Measurements from ENCODE around the gene OR2D3.
"Not testable (repeated sequence)": the region's sequence is repeated elsewhere in the genome, so short reads cannot be mapped to it uniquely, and the experiment has no call there.

The OR2D3 gene

GRCh38 chr11:6920702-6921101 is at the start of gene OR2D3:
TSS of gene OR2D3 (plus strand) at chr11:6921002. CDS start at chr11:6921002, 0 bp downstream.
- no peak for TF ChIP-seq CTCF (IDR thresholded peaks at IDR 0.05; ENCODE audit: low read length, missing control alignments)
- no peak for DNase-seq (ENCODE audit: low read depth)
- H3K4me3 ChIP-seq (replicated peaks; ENCODE audit: low read depth, low read length): no peak within 1 kb of the TSS

- no peak for DNase-seq (ENCODE audit: low read depth)
- TF ChIP-seq CTCF (IDR thresholded peaks at IDR 0.05; ENCODE audit: low read length, missing control alignments): no peak
- no peak overlapping the region for H3K4me3 ChIP-seq (replicated peaks; ENCODE audit: low read depth, low read length)
These were observed 49.5 kb upstream of the OR2D3 start for GRCh38 chr11:6871278-6871677.

- no peak for TF ChIP-seq CTCF (IDR thresholded peaks at IDR 0.05; ENCODE audit: low read length, missing control alignments)
- H3K4me3 ChIP-seq (replicated peaks; ENCODE audit: low read depth, low read length): no peak overlapping the region
- no peak for DNase-seq (ENCODE audit: low read depth)
These were observed 45.0 kb upstream of the OR2D3 start for GRCh38 chr11:6875761-6876160.

- no peak for TF ChIP-seq CTCF (IDR thresholded peaks at IDR 0.05; ENCODE audit: low read length, missing control alignments)
- DNase-seq (ENCODE audit: low read depth): no peak
- no peak within 1 kb of the TSS for H3K4me3 ChIP-seq (replicated peaks; ENCODE audit: low read depth, low read length)
These were observed 44.5 kb upstream of the OR2D3 start, which contains the start of gene OR10A4 for GRCh38 chr11:6876325-6876724. TSS of gene OR10A4 (plus strand) at chr11:6876625. CDS start at chr11:6876648, 23 bp downstream.

GRCh38 chr11:6876914-6877313 is 43.9 kb upstream of the OR2D3 start:
- no peak overlapping the region for H3K4me3 ChIP-seq (replicated peaks; ENCODE audit: low read depth, low read length)
- no peak for DNase-seq (ENCODE audit: low read depth)
- TF ChIP-seq CTCF (IDR thresholded peaks at IDR 0.05; ENCODE audit: low read length, missing control alignments): no peak

GRCh38 chr11:6882751-6883150 is 38.1 kb upstream of the OR2D3 start:
- no peak for DNase-seq (ENCODE audit: low read depth)
- no peak overlapping the region for H3K4me3 ChIP-seq (replicated peaks; ENCODE audit: low read depth, low read length)
- no peak for TF ChIP-seq CTCF (IDR thresholded peaks at IDR 0.05; ENCODE audit: low read length, missing control alignments)

GRCh38 chr11:6887711-6888110 is 33.1 kb upstream of the OR2D3 start:
- H3K4me3 ChIP-seq (replicated peaks; ENCODE audit: low read depth, low read length); DNase-seq (ENCODE audit: low read depth): not testable (repeated sequence)

Measured in fibroblast of pulmonary artery (primary cell).